AG09309 (cell line): ENCODE data around the gene LAPTM5.

Experiments used
- DNase-seq: peaks from one replicate; pipeline ENCODE4 v3.0.0-alpha.2; 2010; ENCODE audit warnings: low read depth
- H3K4me3 ChIP-seq: 2 replicates; pipeline ENCODE4 v1.5.1; 2011; ENCODE audit warnings: mild to moderate bottlenecking, low read depth, low read length, moderate library complexity; ENCODE audit not compliant: control insufficient read depth
- TF ChIP-seq, protein P1 (sequence below): IDR thresholded peaks from 2 replicates; pipeline ENCODE4 v1.5.1; 2011; ENCODE audit warnings: mild to moderate bottlenecking, low read depth, low read length, inconsistent platforms; ENCODE audit not compliant: insufficient read depth, control insufficient read depth; ENCODE audit errors: missing control alignments

Gene LAPTM5

GRCh38 chr1:30707412-30708360, 49.9 kb downstream of the LAPTM5 start:
- TF ChIP-seq, protein P1, sequence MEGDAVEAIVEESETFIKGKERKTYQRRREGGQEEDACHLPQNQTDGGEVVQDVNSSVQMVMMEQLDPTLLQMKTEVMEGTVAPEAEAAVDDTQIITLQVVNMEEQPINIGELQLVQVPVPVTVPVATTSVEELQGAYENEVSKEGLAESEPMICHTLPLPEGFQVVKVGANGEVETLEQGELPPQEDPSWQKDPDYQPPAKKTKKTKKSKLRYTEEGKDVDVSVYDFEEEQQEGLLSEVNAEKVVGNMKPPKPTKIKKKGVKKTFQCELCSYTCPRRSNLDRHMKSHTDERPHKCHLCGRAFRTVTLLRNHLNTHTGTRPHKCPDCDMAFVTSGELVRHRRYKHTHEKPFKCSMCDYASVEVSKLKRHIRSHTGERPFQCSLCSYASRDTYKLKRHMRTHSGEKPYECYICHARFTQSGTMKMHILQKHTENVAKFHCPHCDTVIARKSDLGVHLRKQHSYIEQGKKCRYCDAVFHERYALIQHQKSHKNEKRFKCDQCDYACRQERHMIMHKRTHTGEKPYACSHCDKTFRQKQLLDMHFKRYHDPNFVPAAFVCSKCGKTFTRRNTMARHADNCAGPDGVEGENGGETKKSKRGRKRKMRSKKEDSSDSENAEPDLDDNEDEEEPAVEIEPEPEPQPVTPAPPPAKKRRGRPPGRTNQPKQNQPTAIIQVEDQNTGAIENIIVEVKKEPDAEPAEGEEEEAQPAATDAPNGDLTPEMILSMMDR = peak; percentile 93
- no peak for DNase-seq
- no peak overlapping the region for H3K4me3 ChIP-seq

GRCh38 chr1:30706528-30706927, 51.0 kb downstream of the LAPTM5 start:
- no peak for DNase-seq
- TF ChIP-seq, protein P1 = no peak
- H3K4me3 ChIP-seq = no peak overlapping the region

GRCh38 chr1:30705698-30706097, 51.9 kb downstream of the LAPTM5 start:
- H3K4me3 ChIP-seq = no peak overlapping the region
- no peak for DNase-seq
- TF ChIP-seq, protein P1 = no peak

DNA sequence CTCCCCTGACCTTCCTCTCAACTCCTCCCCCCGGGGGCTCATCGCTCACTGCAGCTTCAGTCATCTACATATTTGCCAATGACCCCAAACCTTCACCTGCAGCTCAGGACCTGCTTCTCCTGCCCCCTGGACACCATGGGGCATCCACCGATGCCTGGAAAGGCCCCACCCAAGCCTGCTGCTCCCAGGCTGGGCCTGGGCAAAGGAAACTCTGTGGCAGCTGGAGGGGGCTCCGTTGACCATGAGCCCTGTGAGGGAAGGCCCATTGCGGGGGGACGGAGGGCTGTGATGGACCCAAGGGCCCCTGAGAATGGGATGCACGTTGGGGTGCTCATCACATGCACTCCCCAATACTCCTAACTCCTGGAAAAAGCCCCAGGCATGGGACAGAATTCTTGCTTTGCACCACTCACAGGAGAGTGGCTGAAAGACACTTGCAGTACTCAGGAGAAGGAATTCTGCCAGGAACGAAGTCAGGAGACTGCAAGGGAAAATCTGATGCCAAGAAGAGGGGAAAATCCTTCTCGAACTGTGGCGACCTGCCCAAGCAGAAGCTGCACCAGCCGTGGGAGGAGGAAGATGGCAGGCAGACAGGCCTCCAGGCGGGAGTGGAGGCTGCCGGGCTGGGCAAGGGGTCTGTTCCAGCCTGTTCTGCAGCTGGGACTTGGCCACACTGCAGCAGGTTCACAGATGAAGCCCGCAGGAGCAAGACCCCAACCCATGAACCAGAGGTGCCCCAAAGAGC, 52.6 kb downstream of the LAPTM5 start:
- TF ChIP-seq, protein P1 = no peak
- no peak for DNase-seq
- no peak overlapping the region for H3K4me3 ChIP-seq

DNA sequence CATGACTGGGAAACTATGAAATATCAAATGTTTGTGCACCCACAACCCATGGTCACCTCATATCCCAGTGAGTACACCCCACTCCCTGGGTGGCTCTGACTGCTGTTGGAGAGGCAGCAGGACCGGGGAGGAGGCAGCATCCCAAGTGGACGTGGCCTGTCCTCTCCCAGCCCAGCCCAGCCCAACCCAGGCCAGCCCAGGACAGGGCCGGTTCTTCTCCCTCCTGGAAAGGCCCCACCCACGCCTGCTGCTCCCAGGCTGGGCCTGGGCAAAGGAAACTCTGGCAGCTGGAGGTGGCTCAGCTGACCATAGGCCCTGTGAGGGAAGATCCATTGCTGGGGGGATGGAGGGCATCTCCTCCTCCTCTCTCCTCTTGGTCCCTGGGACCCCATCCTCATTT, 53.3 kb downstream of the LAPTM5 start:
- H3K4me3 ChIP-seq = no peak overlapping the region
- TF ChIP-seq, protein P1 = no peak
- DNase-seq = no peak

DNA sequence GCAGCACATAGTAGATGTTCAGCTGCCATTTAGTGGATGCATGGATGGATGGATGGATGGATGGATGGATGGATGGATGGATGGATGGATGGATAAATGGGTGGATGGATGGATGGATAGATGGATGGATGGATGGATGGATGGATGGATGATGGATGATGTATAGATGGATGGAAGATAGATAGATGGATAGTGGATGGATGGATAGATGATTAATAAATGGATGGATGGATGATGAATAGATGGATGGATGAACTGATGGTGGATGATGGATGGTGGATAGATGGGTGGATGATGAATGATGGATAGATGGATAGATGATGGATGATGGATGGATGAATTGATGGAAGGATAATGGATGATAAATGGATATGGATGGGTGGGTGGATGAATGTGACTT, 54.8 kb downstream of the LAPTM5 start:
- H3K4me3 ChIP-seq = no peak overlapping the region
- TF ChIP-seq, protein P1 = no peak
- no peak for DNase-seq
